GM12801 (cell line): ENCODE data around the gene CFAP97.

Experiments
- TF ChIP-seq, protein P1 (sequence below): IDR thresholded peaks from one replicate; pipeline ENCODE4 v1.5.1; 2011; ENCODE audit warnings: control low read depth; ENCODE audit not compliant: insufficient read length; ENCODE audit errors: extremely low read depth

CFAP97 gene

DNA sequence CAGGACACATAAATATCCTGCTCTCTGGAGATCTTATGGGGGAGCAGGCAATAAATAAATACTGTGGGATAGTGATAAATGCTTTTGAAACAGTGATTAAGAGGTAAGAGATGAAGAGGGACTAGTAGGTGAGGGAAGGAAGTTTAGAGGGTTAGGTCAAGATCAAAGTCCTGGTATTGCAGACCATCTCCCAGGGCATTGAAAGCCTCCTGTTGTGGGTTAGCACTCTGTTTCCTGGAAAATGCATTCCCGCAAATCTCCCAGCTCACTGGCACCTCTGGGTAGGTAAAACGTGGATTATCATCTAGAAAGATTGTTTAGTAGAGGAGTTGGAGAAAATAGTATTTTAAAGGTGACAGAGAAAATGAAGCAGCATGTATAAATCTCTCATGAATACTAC is 7.8 kb upstream of the CFAP97 start:
- TF ChIP-seq, protein P1, sequence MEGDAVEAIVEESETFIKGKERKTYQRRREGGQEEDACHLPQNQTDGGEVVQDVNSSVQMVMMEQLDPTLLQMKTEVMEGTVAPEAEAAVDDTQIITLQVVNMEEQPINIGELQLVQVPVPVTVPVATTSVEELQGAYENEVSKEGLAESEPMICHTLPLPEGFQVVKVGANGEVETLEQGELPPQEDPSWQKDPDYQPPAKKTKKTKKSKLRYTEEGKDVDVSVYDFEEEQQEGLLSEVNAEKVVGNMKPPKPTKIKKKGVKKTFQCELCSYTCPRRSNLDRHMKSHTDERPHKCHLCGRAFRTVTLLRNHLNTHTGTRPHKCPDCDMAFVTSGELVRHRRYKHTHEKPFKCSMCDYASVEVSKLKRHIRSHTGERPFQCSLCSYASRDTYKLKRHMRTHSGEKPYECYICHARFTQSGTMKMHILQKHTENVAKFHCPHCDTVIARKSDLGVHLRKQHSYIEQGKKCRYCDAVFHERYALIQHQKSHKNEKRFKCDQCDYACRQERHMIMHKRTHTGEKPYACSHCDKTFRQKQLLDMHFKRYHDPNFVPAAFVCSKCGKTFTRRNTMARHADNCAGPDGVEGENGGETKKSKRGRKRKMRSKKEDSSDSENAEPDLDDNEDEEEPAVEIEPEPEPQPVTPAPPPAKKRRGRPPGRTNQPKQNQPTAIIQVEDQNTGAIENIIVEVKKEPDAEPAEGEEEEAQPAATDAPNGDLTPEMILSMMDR, result no peak

DNA sequence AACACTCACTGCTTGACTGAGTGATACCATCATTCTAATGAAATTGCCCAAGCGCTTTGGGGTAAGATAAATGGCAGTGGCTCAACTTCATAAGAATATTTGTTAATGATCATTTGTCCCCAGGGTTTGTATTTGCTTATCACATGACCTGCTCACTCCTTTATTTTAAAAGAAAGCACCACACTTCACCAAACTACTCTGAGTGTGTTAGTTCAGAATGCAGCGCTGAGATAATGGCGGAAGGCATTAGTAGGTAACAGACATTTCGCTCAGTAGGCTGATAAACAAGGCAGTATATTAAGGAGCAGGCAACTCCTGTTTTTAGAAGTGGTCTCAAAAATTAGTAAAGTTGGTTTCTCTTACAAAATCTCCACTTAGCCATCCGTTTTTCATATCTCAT is 7.2 kb upstream of the CFAP97 start:
- TF ChIP-seq, protein P1, result no peak

DNA sequence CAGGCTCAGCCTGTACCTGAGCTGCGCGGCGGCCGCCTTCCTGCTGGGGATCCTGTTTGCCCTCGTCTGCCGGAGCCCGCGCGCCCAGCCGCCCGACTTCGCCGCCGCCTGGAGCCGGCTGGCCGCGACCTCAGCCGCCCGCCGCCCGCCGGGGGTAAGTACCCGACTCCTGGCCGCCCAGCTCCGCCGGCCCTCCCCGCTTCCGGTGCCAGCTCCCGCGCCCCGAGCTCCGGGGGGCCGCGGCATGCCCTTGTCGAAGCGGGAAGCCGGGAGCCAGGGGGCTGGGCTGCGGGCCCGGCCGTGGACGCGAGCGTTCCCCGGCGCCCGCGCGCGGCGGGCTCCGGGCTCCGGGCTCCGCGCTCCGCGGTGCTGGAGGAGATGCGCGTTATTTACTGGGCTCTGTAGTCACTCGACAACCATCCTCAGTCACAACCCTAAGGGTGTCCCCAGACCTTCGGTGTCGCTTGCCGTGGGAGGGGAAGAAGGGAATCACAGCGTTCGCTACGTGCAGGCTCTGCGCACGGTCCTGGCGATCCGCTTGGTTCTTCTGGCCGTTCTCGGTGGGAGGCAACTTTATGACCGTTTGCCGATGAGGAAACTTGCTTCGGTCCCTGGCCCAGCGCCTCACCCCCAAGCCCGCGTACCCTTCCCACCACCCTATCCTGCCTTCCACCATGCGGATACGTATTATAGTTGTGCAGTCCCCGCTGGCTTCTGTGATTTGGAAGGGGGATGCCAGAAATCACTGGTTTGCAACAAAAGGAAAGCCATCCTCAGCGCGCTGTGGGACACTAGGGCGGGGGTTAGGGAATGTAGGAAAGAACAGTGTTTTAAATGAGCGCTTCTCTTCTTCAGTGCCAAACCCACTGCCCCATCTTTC is 6.5 kb upstream of the CFAP97 start:
- TF ChIP-seq, protein P1, result no peak

DNA sequence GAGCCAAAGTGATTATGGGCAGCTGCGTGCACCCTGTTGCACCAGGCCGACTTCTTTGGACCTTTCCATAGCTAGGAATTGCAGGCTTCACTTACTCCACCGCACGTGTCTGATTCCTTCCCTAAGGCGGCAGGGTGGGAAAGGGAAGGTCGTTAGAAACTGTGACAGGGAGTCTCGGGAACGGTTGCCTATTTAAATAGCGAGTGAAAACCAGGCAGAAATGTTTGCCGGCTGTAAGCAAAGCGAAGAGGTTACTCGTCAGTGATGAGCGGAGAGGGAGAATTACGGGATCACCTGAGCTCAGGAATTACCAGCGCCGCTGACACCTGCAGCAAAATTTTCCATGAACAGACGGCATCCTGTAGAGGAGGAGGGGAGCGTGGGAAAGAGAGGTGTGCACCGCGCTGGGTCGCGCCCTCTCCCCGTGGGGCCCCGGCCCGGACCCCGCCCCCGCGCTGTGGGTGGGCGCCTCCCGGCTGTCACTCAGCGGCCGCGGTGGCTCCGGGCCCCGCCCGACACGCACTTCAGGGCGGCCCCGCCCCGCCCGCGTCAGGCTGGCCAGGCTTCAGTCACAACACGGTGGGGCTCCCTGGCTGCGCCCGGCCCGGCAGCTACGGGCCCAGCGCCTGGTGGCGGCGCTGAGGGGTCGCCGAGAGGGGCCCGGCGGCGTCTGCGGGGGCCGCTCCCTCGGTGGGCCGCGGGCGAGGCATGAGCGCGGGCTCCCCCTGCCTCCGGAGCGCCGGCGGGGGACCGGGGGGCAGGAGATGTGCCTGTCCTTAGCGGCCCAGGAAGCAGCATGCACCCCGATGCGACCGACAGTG is 5.4 kb upstream of the CFAP97 start, which contains the start of gene SNX25:
SNX25 (plus strand) TSS at position 568 of the 821 bp plus-strand sequence; CDS start at position 797, 229 bp downstream.
- TF ChIP-seq, protein P1, result no peak

DNA sequence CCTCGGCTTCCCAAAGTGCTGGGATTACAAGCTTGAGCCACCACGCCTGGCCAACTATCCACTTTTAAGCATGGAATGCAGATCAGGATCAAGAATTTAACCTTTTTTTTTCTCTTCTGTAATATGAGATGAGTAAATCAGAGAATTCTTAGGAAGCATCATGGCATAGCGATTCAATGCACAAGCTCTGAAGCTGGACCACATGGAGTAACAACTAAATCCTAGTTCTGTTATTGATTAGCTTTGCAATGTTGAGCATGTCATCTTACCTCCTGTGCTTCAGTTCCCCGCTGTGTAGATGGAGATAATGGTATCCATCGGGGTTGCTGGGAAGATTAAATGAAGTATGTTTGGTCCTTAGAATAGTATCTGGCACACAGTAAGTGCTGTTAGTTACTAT is 3.7 kb upstream of the CFAP97 start:
- TF ChIP-seq, protein P1, result no peak

DNA sequence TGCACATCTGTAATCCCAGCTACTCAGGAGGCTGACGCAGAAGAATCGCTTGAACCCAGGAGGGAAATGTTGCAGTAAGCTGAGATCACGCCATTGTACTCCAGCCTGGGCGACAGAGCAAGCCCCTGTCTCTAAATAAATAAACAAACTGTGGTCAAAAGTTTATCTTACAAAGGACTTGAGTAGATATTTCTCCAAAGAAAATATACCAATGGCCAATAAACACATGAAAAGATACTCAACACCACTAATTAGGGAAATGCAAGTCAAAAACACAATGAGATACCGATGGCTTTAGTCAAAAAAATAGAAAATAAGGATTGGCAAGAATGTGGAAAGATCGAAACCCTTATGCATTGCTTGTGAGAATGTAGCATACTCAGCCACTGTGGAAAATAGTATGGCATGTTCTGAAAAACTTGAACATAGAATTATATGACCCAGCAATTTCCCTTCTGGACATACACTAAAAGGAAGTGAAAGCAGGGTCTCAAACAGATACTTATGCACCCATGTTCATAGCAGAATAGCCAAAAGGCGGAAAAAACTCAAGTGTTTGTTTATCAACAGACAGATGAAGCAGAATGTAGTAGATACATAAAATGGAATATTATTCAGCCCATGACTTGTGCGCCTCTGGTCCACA is 2.0 kb upstream of the CFAP97 start:
- TF ChIP-seq, protein P1, result no peak

DNA sequence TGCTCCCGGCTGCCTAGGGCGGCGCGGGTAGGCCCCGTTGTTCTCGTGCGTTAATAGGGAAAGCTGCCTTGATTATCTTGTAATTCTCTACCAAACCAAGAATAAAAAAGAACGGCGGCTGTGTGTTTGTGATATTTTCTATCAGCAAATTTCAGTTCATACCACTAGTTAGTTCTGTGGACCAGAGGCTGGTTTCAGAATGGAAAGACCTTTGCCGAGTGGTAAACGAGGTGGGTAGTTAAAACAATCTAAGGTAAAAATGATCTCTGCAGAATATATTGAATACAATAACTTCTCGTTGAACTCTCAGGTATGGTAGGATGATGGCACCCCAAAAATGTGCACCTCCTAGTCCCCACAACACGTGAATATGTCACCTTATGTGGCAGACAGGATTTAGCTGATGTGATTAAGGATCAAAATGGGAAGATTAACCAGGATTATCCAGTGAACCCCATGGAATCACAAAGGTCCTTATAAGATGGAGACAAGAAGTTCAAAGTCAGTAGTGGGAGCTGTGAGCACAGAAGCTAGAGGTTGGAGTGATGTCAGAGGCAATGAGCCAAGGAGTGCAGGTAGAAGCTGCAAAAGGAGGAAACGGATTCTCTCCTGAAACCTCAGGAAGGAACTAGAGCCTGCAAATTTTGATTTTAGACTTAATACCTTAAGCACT is 574 bp upstream of the CFAP97 start:
- TF ChIP-seq, protein P1, result no peak
